ENCODE data around the gene CYGB. TPM values are rescaled to one million over a fixed set of nuclear protein-coding genes. Genes with fewer than 3 reads are reported as not detected.
A peak's percentile ranks its signal among the peaks of the same experiment; 100 is the strongest.

Gene CYGB
- total and polyA plus RNA-seq, 2 of the 13 experiments (the other 11 are each of a cell fraction or from before 2014, with no cell fraction given), result 18.9 to 27.1 TPM

- TF ChIP-seq MATR3 (CRISPR knock-in tag; IDR thresholded peaks at IDR 0.05) (no peak), ZFYVE20 (CRISPR knock-in tag; IDR thresholded peaks at IDR 0.05; ENCODE audit: borderline replicate concordance, low read depth) (no peak), NFAT5 (CRISPR knock-in tag; IDR thresholded peaks at IDR 0.05) (no peak), ZNF282 (IDR thresholded peaks at IDR 0.05; ENCODE audit: partially characterized antibody) (no peak), ZBTB43 (CRISPR knock-in tag; conservative IDR thresholded peaks at IDR 0.05) (no peak; the same call in 1 of the 2 replicates), PITX1 (CRISPR knock-in tag; IDR thresholded peaks at IDR 0.05) (peak; percentile 26), FOXJ3 (CRISPR knock-in tag; IDR thresholded peaks at IDR 0.05; ENCODE audit: borderline replicate concordance) (no peak), MIXL1 (CRISPR knock-in tag; IDR thresholded peaks at IDR 0.05) (0 out of 2 replicates have a peak, but pooled peaks have one; percentile 8), USF2 (IDR thresholded peaks at IDR 0.05; ENCODE audit: low read depth, low read length) (no peak), USF2 (CRISPR knock-in tag; IDR thresholded peaks at IDR 0.05; ENCODE audit: borderline replicate concordance) (no peak), LRRFIP1 (CRISPR knock-in tag; conservative IDR thresholded peaks at IDR 0.05) (no peak; the same call in 1 of the 2 replicates), ZXDC (CRISPR knock-in tag; IDR thresholded peaks at IDR 0.05) (no peak; the same call in 1 of the 2 replicates)
Measured at GRCh38 chr17:76501018-76501826, 36.3 kb downstream of the CYGB start, which contains the start of gene RHBDF2 (continued).
